ENCODE data around the gene DLG2.

Gene DLG2

DNA sequence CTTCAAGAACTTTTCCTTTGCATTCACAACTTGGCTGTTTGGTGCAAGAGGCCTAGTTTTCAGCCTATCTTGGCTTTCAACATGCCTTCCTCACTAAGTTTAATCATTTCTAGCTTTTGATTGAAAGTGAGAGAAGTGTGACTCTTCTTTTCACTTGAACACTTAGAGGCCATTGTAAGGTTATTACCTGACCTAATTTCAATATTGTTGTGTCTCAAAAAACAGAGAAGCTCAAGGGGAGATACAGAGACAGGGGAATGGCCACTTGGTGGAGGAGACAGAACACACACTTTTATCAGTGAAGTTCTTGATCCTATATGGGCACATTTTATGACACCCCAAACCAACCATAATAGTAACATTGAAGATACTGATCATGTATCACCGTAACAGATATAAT lies 532.3 kb downstream of the DLG2 start:
- H3K79me2 ChIP-seq (ENCODE audit: control insufficient read depth, low read length): no peaks in the 10 kb centered on the region
- TF ChIP-seq EZH2phosphoT487 (IDR thresholded peaks at IDR 0.05; ENCODE audit: borderline replicate concordance, low read length) (no peak), CTCF (IDR thresholded peaks at IDR 0.05; ENCODE audit: low read depth, low read length, poor library complexity, severe bottlenecking) (no peak)
- no peak overlapping the region for H3K27ac ChIP-seq (ENCODE audit: low read depth, low read length)
- H3F3A ChIP-seq (ENCODE audit: control insufficient read depth, insufficient read depth): peaks cover 6% of the 10 kb centered on the region; the same call in 1 of the 2 replicates
- H3K36me3 ChIP-seq (ENCODE audit: control insufficient read depth, low read length): peaks cover 11% of the 10 kb centered on the region
- no peaks in the 10 kb centered on the region for H3K27me3 ChIP-seq (ENCODE audit: control insufficient read depth, low read length)
- H3K4me1 ChIP-seq (ENCODE audit: control insufficient read depth, low read length): peaks cover 33% of the 10 kb centered on the region
- no peaks in the 10 kb centered on the region for H3K9me2 ChIP-seq (replicated peaks; ENCODE audit: control insufficient read depth, low read length)
- no peaks in the 10 kb centered on the region for H4K20me1 ChIP-seq (ENCODE audit: control insufficient read depth, insufficient read depth, low read depth, low read length)
- H3K9me3 ChIP-seq (ENCODE audit: control insufficient read depth, insufficient read depth, low read length): peaks cover 28% of the 10 kb centered on the region
- H3K4me3 ChIP-seq (ENCODE audit: low read length): no peak overlapping the region
- H3K4me2 ChIP-seq (ENCODE audit: low read length): no peak overlapping the region

GRCh38 chr11:85089654-85090053 lies 537.5 kb downstream of the DLG2 start:
- peaks cover 14% of the 10 kb centered on the region; the same call in 1 of the 2 replicates for H3K36me3 ChIP-seq (ENCODE audit: control insufficient read depth, low read length)
- peak overlapping the region; percentile 58 for H3K4me2 ChIP-seq (ENCODE audit: low read length)
- no peaks in the 10 kb centered on the region for H4K20me1 ChIP-seq (ENCODE audit: control insufficient read depth, insufficient read depth, low read depth, low read length)
- H3F3A ChIP-seq (ENCODE audit: control insufficient read depth, insufficient read depth): peaks cover 24% of the 10 kb centered on the region
- no peak for TF ChIP-seq CTCF (IDR thresholded peaks at IDR 0.05; ENCODE audit: low read depth, low read length, poor library complexity, severe bottlenecking)
- TF ChIP-seq EZH2phosphoT487 (IDR thresholded peaks at IDR 0.05; ENCODE audit: borderline replicate concordance, low read length): no peak
- H3K4me3 ChIP-seq (ENCODE audit: low read length): peak overlapping the region; percentile 37
- peaks cover 37% of the 10 kb centered on the region for H3K4me1 ChIP-seq (ENCODE audit: control insufficient read depth, low read length)
- no peaks in the 10 kb centered on the region for H3K27me3 ChIP-seq (ENCODE audit: control insufficient read depth, low read length)
- no peaks in the 10 kb centered on the region for H3K79me2 ChIP-seq (ENCODE audit: control insufficient read depth, low read length)
- peak overlapping the region; percentile 97 for H3K27ac ChIP-seq (ENCODE audit: low read depth, low read length)
- peaks cover 26% of the 10 kb centered on the region; the same call in 1 of the 2 replicates for H3K9me3 ChIP-seq (ENCODE audit: control insufficient read depth, insufficient read depth, low read length)
- H3K9me2 ChIP-seq (replicated peaks; ENCODE audit: control insufficient read depth, low read length): no peaks in the 10 kb centered on the region

GRCh38 chr11:85088286-85088685 lies 538.9 kb downstream of the DLG2 start:
- H3K27ac ChIP-seq (ENCODE audit: low read depth, low read length): peak overlapping the region; percentile 97

More at GRCh38 chr11:85088286-85088685, 538.9 kb downstream of the DLG2 start:
- H3F3A ChIP-seq (ENCODE audit: control insufficient read depth, insufficient read depth): peaks cover 24% of the 10 kb centered on the region
- peak overlapping the region; percentile 58; the same call in 1 of the 2 replicates for H3K4me2 ChIP-seq (ENCODE audit: low read length)
- TF ChIP-seq EZH2phosphoT487 (IDR thresholded peaks at IDR 0.05; ENCODE audit: borderline replicate concordance, low read length) (no peak), CTCF (IDR thresholded peaks at IDR 0.05; ENCODE audit: low read depth, low read length, poor library complexity, severe bottlenecking) (no peak)
- H4K20me1 ChIP-seq (ENCODE audit: control insufficient read depth, insufficient read depth, low read depth, low read length): no peaks in the 10 kb centered on the region
- no peaks in the 10 kb centered on the region for H3K27me3 ChIP-seq (ENCODE audit: control insufficient read depth, low read length)
- H3K4me3 ChIP-seq (ENCODE audit: low read length): no peak overlapping the region
- H3K9me3 ChIP-seq (ENCODE audit: control insufficient read depth, insufficient read depth, low read length): peaks cover 23% of the 10 kb centered on the region; the same call in 1 of the 2 replicates
- H3K79me2 ChIP-seq (ENCODE audit: control insufficient read depth, low read length): no peaks in the 10 kb centered on the region
- peaks cover 14% of the 10 kb centered on the region; the same call in 1 of the 2 replicates for H3K36me3 ChIP-seq (ENCODE audit: control insufficient read depth, low read length)
- H3K9me2 ChIP-seq (replicated peaks; ENCODE audit: control insufficient read depth, low read length): no peaks in the 10 kb centered on the region
- H3K4me1 ChIP-seq (ENCODE audit: control insufficient read depth, low read length): peaks cover 37% of the 10 kb centered on the region

All from DOHH2 (cell line).